MM.1S (cell line): Measurements from ENCODE around the gene NOX1.

Experiments used
- EZH2 ChIP-seq: fragments of 300-600 bp; sonication (generic); optimal IDR thresholded peaks from 2 replicates; pipeline ENCODE3; 2017; ENCODE audit warnings: low read depth, mild to moderate bottlenecking, antibody characterized with exemption, low read length, mixed read lengths
- EZH2phosphoT487 ChIP-seq: fragments of 300-600 bp; sonication (generic); IDR thresholded peaks from 2 replicates; pipeline ENCODE4 v1.6.1; 2018; ENCODE audit warnings: antibody characterized with exemption, low read length
- TF ChIP-seq, protein P1 (sequence below): fragments of 300-600 bp; sonication (generic); IDR thresholded peaks from 2 replicates; pipeline ENCODE4 v1.5.1; 2016; ENCODE audit warnings: antibody characterized with exemption, low read length, mixed read lengths

DNA sequence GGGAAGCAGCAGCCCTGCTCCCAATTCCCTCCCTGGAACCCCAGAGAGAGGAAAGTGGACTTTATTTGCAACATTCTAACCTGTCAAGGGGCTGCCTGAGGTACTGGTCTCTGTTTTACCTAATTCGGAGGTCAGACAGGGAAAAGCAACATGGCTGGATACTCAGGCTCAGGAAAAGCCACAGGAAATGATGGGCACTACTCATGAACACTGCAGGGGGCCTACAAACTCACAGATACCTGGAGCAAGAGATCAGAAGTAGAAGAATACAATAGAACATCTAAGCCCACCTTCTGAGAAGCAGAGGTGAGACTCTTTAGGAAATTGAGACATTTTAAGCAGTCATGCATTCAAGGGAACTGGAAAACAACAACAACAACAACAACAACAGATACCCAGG, 69.4 kb downstream of the NOX1 start:
- TF ChIP-seq, protein P1, sequence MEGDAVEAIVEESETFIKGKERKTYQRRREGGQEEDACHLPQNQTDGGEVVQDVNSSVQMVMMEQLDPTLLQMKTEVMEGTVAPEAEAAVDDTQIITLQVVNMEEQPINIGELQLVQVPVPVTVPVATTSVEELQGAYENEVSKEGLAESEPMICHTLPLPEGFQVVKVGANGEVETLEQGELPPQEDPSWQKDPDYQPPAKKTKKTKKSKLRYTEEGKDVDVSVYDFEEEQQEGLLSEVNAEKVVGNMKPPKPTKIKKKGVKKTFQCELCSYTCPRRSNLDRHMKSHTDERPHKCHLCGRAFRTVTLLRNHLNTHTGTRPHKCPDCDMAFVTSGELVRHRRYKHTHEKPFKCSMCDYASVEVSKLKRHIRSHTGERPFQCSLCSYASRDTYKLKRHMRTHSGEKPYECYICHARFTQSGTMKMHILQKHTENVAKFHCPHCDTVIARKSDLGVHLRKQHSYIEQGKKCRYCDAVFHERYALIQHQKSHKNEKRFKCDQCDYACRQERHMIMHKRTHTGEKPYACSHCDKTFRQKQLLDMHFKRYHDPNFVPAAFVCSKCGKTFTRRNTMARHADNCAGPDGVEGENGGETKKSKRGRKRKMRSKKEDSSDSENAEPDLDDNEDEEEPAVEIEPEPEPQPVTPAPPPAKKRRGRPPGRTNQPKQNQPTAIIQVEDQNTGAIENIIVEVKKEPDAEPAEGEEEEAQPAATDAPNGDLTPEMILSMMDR, result no peak
- no peak for TF ChIP-seq EZH2
- TF ChIP-seq EZH2phosphoT487, result no peak
